Stimulated activated CD4-positive, alpha-beta T cell treated with anti-CD3 and anti-CD28 coated beads, Interleukin-4, amount 100 ng/mL, for 4 hours (primary cell): ENCODE measurements around the gene ZNF366.

ENCODE experiments used
- DNase-seq, 2 experiments: peaks; one replicate each; pipeline ENCODE4 v3.0.0-alpha.2; 2020

Gene ZNF366

GRCh38 chr5:72487177-72487576 lies 20.0 kb downstream of the ZNF366 start:
- DNase-seq, result no peak

GRCh38 chr5:72486371-72486770 lies 20.8 kb downstream of the ZNF366 start:
- DNase-seq, result no peak

- no peak for DNase-seq
These were observed 21.7 kb downstream of the ZNF366 start for GRCh38 chr5:72485430-72485974.

- no peak for DNase-seq
These were observed 25.2 kb downstream of the ZNF366 start for GRCh38 chr5:72482046-72482445.

GRCh38 chr5:72480841-72481240 lies 26.4 kb downstream of the ZNF366 start:
- DNase-seq, result no peak

- no peak for DNase-seq
These were observed 27.3 kb downstream of the ZNF366 start for GRCh38 chr5:72479921-72480320.

GRCh38 chr5:72478684-72479083 lies 28.5 kb downstream of the ZNF366 start:
- no peak for DNase-seq

- DNase-seq, result no peak
These were observed 28.9 kb downstream of the ZNF366 start for GRCh38 chr5:72478276-72478675.

GRCh38 chr5:72477644-72478043 lies 29.6 kb downstream of the ZNF366 start:
- no peak for DNase-seq

- DNase-seq, result no peak
These were observed 30.0 kb downstream of the ZNF366 start for GRCh38 chr5:72477176-72477575.

GRCh38 chr5:72476721-72477120 lies 30.5 kb downstream of the ZNF366 start:
- DNase-seq, result no peak

GRCh38 chr5:72476275-72476674 lies 30.9 kb downstream of the ZNF366 start:
- DNase-seq, result no peak

GRCh38 chr5:72474516-72474915 lies 32.7 kb downstream of the ZNF366 start:
- DNase-seq, result no peak

GRCh38 chr5:72474046-72474500 lies 33.1 kb downstream of the ZNF366 start:
- DNase-seq, result no peak

- DNase-seq, result no peak
These were observed 34.4 kb downstream of the ZNF366 start for GRCh38 chr5:72472666-72473422.

GRCh38 chr5:72472031-72472430 lies 35.2 kb downstream of the ZNF366 start:
- no peak for DNase-seq

- no peak for DNase-seq
These were observed 36.4 kb downstream of the ZNF366 start for GRCh38 chr5:72470826-72471225.

- no peak for DNase-seq
These were observed 38.6 kb downstream of the ZNF366 start for GRCh38 chr5:72468606-72469005.

- no peak for DNase-seq
These were observed 39.2 kb downstream of the ZNF366 start for GRCh38 chr5:72468024-72468423.

GRCh38 chr5:72467461-72467860 lies 39.7 kb downstream of the ZNF366 start:
- DNase-seq, result no peak

GRCh38 chr5:72465601-72466563 lies 41.3 kb downstream of the ZNF366 start:
- no peak for DNase-seq

- DNase-seq, result no peak
These were observed 42.1 kb downstream of the ZNF366 start for GRCh38 chr5:72465066-72465465.

- DNase-seq, result no peak
These were observed 43.1 kb downstream of the ZNF366 start for GRCh38 chr5:72464071-72464470.
